MG63 (cell line): ENCODE measurements around the gene ARHGAP6. TPM values are rescaled to one million over a fixed set of nuclear protein-coding genes. Genes with fewer than 3 reads are reported as not detected.

Source experiments
- DNase-seq: peaks from one replicate; pipeline ENCODE4 v3.0.0-alpha.2; 2020
- H3K27me3 ChIP-seq: fragments of 250-450 bp; sonication (Bioruptor Pico); 2 replicates; pipeline ENCODE4 v1.5.1; 2020; ENCODE audit warnings: mild to moderate bottlenecking, moderate library complexity
- H3K36me3 ChIP-seq: fragments of 250-450 bp; sonication (Bioruptor Pico); 2 replicates; pipeline ENCODE4 v1.5.1; 2020; ENCODE audit warnings: mild to moderate bottlenecking, moderate library complexity
- H3K4me3 ChIP-seq: fragments of 250-450 bp; sonication (Bioruptor Pico); 2 replicates; pipeline ENCODE4 v1.5.1; 2020; ENCODE audit warnings: mild to moderate bottlenecking, moderate library complexity
- H3K9me3 ChIP-seq: fragments of 250-450 bp; sonication (Bioruptor Pico); 2 replicates; pipeline ENCODE4 v1.5.1; 2020; ENCODE audit warnings: mild to moderate bottlenecking, moderate library complexity
- total RNA-seq: library from RNA; depleted of rRNA; stranded (reverse); fragments of >200 nt; shearing (Covaris generic); gene quantifications from 2 replicates; pipeline ENCODE4 v1.2.3, GENCODE V29; 2014; ENCODE audit warnings: low replicate concordance; rRNA removed

Gene ARHGAP6
- total RNA-seq: 0.10 TPM in 1 of 2 replicates, not detected in the other

GRCh38 chrX:11665168-11666111 lies at the start of gene ARHGAP6:
Gene ARHGAP6 (minus strand): TSS chrX:11665920. CDS start chrX:11664828, 1,092 bp downstream.
- no peaks in the 10 kb centered on the region for H3K9me3 ChIP-seq
- peaks cover 29% of the 10 kb centered on the region for H3K27me3 ChIP-seq
- DNase-seq: peak; percentile 62
- H3K4me3 ChIP-seq: peak within 1 kb of the TSS; percentile 48
- H3K36me3 ChIP-seq: no peaks in the 10 kb centered on the region

GRCh38 chrX:11704725-11705495 lies 39.2 kb upstream of the ARHGAP6 start:
- Histone ChIP-seq H3K9me3 (no peaks in the 10 kb centered on the region), H3K4me3 (no peak overlapping the region), H3K36me3 (no peaks in the 10 kb centered on the region), H3K27me3 (no peaks in the 10 kb centered on the region)
- DNase-seq: peak; percentile 34

- H3K36me3 ChIP-seq: no peaks in the 10 kb centered on the region
- no peaks in the 10 kb centered on the region for H3K27me3 ChIP-seq
- no peaks in the 10 kb centered on the region for H3K9me3 ChIP-seq
- no peak for DNase-seq
- H3K4me3 ChIP-seq: no peak overlapping the region
Measured at GRCh38 chrX:11703855-11704254, 38.1 kb upstream of the ARHGAP6 start.

- H3K4me3 ChIP-seq: no peak overlapping the region
- no peaks in the 10 kb centered on the region for H3K36me3 ChIP-seq
- no peaks in the 10 kb centered on the region for H3K9me3 ChIP-seq
- DNase-seq: no peak
- no peaks in the 10 kb centered on the region for H3K27me3 ChIP-seq
Measured at GRCh38 chrX:11702965-11703631, 37.4 kb upstream of the ARHGAP6 start.

GRCh38 chrX:11702420-11702819 lies 36.7 kb upstream of the ARHGAP6 start:
- Histone ChIP-seq H3K9me3 (no peaks in the 10 kb centered on the region), H3K27me3 (no peaks in the 10 kb centered on the region), H3K36me3 (no peaks in the 10 kb centered on the region), H3K4me3 (no peak overlapping the region)
- DNase-seq: no peak

GRCh38 chrX:11698702-11699101 lies 33.0 kb upstream of the ARHGAP6 start:
- Histone ChIP-seq H3K9me3 (no peaks in the 10 kb centered on the region), H3K36me3 (no peaks in the 10 kb centered on the region), H3K27me3 (no peaks in the 10 kb centered on the region), H3K4me3 (no peak overlapping the region)
- no peak for DNase-seq

GRCh38 chrX:11688201-11688600 lies 22.5 kb upstream of the ARHGAP6 start:
- no peak for DNase-seq
- H3K27me3 ChIP-seq: no peaks in the 10 kb centered on the region
- no peak overlapping the region for H3K4me3 ChIP-seq
- H3K9me3 ChIP-seq: no peaks in the 10 kb centered on the region
- H3K36me3 ChIP-seq: no peaks in the 10 kb centered on the region

- Histone ChIP-seq H3K27me3 (no peaks in the 10 kb centered on the region), H3K9me3 (no peaks in the 10 kb centered on the region), H3K4me3 (no peak overlapping the region), H3K36me3 (no peaks in the 10 kb centered on the region)
- DNase-seq: no peak
Measured at GRCh38 chrX:11687157-11687556, 21.4 kb upstream of the ARHGAP6 start.

GRCh38 chrX:11683057-11683456 lies 17.3 kb upstream of the ARHGAP6 start:
- Histone ChIP-seq H3K36me3 (no peaks in the 10 kb centered on the region), H3K9me3 (no peaks in the 10 kb centered on the region), H3K27me3 (no peaks in the 10 kb centered on the region), H3K4me3 (no peak overlapping the region)
- DNase-seq: no peak

- Histone ChIP-seq H3K36me3 (no peaks in the 10 kb centered on the region), H3K9me3 (no peaks in the 10 kb centered on the region), H3K4me3 (no peak overlapping the region), H3K27me3 (no peaks in the 10 kb centered on the region)
- DNase-seq: no peak
Measured at GRCh38 chrX:11678158-11678557, 12.4 kb upstream of the ARHGAP6 start.

GRCh38 chrX:11672213-11672612 lies 6.5 kb upstream of the ARHGAP6 start:
- Histone ChIP-seq H3K36me3 (no peaks in the 10 kb centered on the region), H3K9me3 (no peaks in the 10 kb centered on the region), H3K4me3 (no peak overlapping the region), H3K27me3 (peaks cover 20% of the 10 kb centered on the region)
- no peak for DNase-seq

- Histone ChIP-seq H3K9me3 (no peaks in the 10 kb centered on the region), H3K36me3 (no peaks in the 10 kb centered on the region), H3K27me3 (peaks cover 34% of the 10 kb centered on the region), H3K4me3 (no peak overlapping the region)
- no peak for DNase-seq
Measured at GRCh38 chrX:11670316-11670715, 4.6 kb upstream of the ARHGAP6 start.

- Histone ChIP-seq H3K27me3 (peaks cover 34% of the 10 kb centered on the region), H3K9me3 (no peaks in the 10 kb centered on the region), H3K4me3 (no peak overlapping the region), H3K36me3 (no peaks in the 10 kb centered on the region)
- no peak for DNase-seq
Measured at GRCh38 chrX:11666952-11667685, 1.4 kb upstream of the ARHGAP6 start.

GRCh38 chrX:11666164-11666563 lies 444 bp upstream of the ARHGAP6 start:
- Histone ChIP-seq H3K27me3 (peaks cover 34% of the 10 kb centered on the region), H3K9me3 (no peaks in the 10 kb centered on the region), H3K36me3 (no peaks in the 10 kb centered on the region), H3K4me3 (peak overlapping the region; percentile 48)
- no peak for DNase-seq

- DNase-seq: no peak
- Histone ChIP-seq H3K36me3 (no peaks in the 10 kb centered on the region), H3K4me3 (peak overlapping the region; percentile 48), H3K27me3 (peaks cover 28% of the 10 kb centered on the region), H3K9me3 (no peaks in the 10 kb centered on the region)
Measured at GRCh38 chrX:11664211-11665167, 1.2 kb downstream of the ARHGAP6 start.
